AG04449 (cell line): ENCODE measurements around the gene MRPL53.
A peak's percentile ranks its signal among the peaks of the same experiment; 100 is the strongest.

ENCODE experiments used
- CTCF ChIA-PET: fragments of 350-600 bp; formaldehyde crosslinking; extraction: SDS; loops from one replicate; lab custom pipeline; 2021; ENCODE audit warnings: antibody characterized with exemption; lab: Yijun Ruan, JAX
- POLR2A ChIA-PET: fragments of 400-600, 350-600 bp; formaldehyde crosslinking; extraction: SDS; loops from one replicate; lab custom pipeline; 2020; ENCODE audit warnings: antibody characterized with exemption, inconsistent platforms; lab: Yijun Ruan, JAX
- DNase-seq: peaks from one replicate; pipeline ENCODE4 v3.0.0-alpha.2; 2010; ENCODE audit warnings: low read depth, low spot score
- H3K4me3 ChIP-seq: 2 replicates; pipeline ENCODE4 v1.5.1; 2011; ENCODE audit warnings: low read depth, mild to moderate bottlenecking, control low read depth, low read length
- TF ChIP-seq, protein P1 (sequence below): IDR thresholded peaks from one replicate; pipeline ENCODE4 v1.5.1; 2011; ENCODE audit warnings: mild to moderate bottlenecking, moderate library complexity, low read length, control low read depth, inconsistent platforms; ENCODE audit not compliant: insufficient read depth; ENCODE audit errors: missing control alignments

MRPL53 gene

DNA sequence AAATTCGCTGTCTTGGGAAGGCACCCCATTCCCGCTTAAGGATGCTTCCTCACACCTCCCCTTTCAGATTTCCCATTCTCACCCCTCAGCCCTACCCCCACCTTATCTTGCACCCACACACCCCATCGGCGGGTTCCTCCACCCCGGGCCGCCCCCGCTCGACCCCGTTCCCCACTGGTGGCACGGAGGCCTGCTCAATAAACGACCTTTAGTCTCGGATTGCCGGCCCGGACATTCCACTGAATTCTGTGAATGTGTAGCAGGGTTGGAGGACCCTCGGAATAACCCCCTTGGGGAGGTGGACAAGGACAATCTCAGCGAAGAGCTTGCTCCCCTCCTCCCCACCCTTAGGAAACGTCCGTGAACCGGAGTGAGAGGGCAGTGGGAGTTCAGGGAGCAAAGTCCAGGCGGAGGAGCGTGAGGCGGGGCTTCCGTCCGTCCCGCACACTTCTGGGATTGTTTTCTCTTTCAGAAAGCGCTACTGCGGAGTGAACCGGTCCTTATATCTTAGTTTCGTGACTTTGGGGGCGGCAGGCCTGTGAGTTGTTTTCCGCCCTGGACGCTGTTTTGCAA, 29.8 kb upstream of the MRPL53 start:
- ChIA-PET CTCF (interaction anchor here (1.2 to 13.6 kb wide), 4 partner anchors 9 to 85 kb away, joined by 3 to 202 read pairs (median 22); partner anchors contain the start of genes CCDC142 and TTC31), POLR2A (no interaction called here)
- no peak for DNase-seq
- peak overlapping the region; percentile 64 for H3K4me3 ChIP-seq
- TF ChIP-seq, protein P1, sequence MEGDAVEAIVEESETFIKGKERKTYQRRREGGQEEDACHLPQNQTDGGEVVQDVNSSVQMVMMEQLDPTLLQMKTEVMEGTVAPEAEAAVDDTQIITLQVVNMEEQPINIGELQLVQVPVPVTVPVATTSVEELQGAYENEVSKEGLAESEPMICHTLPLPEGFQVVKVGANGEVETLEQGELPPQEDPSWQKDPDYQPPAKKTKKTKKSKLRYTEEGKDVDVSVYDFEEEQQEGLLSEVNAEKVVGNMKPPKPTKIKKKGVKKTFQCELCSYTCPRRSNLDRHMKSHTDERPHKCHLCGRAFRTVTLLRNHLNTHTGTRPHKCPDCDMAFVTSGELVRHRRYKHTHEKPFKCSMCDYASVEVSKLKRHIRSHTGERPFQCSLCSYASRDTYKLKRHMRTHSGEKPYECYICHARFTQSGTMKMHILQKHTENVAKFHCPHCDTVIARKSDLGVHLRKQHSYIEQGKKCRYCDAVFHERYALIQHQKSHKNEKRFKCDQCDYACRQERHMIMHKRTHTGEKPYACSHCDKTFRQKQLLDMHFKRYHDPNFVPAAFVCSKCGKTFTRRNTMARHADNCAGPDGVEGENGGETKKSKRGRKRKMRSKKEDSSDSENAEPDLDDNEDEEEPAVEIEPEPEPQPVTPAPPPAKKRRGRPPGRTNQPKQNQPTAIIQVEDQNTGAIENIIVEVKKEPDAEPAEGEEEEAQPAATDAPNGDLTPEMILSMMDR, result no peak

DNA sequence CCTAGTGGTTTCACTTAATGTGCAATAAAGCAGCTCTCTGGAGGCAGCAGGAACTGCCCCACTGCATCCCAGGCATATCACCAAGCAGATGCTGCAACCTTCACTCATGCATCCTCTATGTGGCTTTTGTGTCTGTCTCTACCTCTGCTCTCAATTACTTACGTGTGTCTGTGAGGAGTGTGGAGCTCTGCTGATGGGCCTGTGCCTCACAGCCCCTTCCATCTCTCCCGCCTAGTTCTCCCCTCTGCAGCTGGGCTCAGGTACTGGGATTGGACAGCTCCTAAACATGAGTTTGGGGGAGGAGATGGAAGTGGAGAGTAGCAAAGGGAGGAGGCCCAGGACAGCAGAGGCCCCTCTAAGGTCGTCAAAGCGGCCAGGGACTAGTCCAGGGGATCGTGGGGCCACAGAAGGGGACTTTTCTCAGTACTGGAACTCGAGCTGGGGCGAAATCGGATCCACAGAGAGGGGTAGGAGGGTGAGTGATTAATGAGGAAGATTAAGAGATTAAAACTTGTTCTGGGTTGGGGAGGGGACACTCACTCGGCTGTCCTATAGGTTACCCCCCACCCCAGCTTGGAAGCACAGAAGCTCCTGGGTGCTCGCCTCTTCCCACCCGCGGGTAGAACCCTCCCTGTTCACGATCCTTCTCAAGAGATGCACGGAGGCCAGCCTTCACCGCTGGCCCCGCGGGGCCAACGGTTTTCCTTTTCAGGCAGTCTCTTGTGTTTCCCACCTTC, 29.0 kb upstream of the MRPL53 start:
- peak overlapping the region; percentile 29; the same call in 1 of the 2 replicates for H3K4me3 ChIP-seq
- ChIA-PET CTCF (interaction anchor here (0.7 to 13.6 kb wide), 4 partner anchors 8 to 85 kb away, joined by 3 to 202 read pairs (median 16); partner anchors contain the start of genes CCDC142 and TTC31), POLR2A (no interaction called here)
- DNase-seq, result no peak
- TF ChIP-seq, protein P1, result no peak

DNA sequence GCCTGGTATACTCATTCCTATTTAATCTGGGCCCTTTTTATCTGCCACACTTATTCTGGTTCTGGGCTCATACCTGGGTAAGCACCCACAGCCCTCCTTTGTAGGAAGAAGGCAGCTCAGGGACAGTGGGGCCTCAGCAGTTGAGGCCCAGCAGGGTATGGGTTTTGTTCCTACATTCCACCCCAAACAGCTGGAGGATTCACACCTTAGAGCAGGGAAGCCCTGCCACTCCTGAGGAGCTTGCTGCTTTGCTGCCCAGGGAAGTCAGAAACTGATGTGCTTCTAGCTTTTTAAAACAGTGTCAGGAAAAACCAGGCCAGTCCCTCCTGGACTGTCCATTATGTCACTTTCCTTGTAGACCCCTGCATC, 28.1 kb upstream of the MRPL53 start:
- ChIA-PET CTCF (interaction anchor here (1.2 to 13.6 kb wide), 3 partner anchors 10 to 86 kb away, joined by 3 to 202 read pairs (median 29); partner anchors contain the start of genes CCDC142 and TTC31), POLR2A (interaction anchor here (1.1 to 1.3 kb wide), 2 partner anchors 18 to 28 kb away, joined by 3 to 5 read pairs; partner anchors contain the start of genes CCDC142, MRPL53 and TTC31)
- DNase-seq, result no peak
- TF ChIP-seq, protein P1, result no peak
- no peak overlapping the region for H3K4me3 ChIP-seq

DNA sequence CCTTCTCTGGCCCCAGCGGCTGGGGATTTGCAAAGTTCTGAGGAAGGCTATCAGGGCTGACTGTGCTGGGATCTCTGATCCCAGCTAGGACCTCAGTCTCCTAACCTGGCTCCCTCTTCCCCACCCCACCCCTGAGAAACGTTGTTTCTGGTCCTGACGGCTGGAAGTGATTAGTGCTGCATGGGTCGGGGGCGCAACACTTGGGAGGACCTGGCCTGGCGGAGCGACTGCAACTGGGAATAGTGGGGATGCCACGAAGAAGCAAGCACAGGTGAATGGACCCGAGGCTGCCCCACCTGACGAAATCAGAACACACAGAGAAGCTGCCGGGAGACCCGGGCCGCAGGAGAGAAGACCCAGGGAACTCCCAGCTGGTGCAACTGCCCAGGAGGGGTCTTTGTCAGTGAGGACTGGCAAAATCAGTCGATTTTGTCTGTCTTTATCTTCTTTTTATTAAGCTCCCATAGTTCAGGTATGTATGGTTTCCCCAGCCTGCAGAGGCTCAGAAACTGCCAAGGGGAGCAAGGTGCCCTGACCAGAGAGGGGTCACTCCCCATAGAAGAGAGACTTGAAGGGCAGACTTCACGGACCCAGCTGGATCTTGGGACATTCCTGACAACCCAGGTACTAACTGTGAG, 27.6 kb upstream of the MRPL53 start:
- ChIA-PET POLR2A (interaction anchor here (1.1 to 1.3 kb wide), 2 partner anchors 17 to 28 kb away, joined by 3 to 5 read pairs; partner anchors contain the start of genes CCDC142, MRPL53 and TTC31), CTCF (interaction anchor here (1.2 to 13.6 kb wide), 3 partner anchors 10 to 87 kb away, joined by 3 to 202 read pairs (median 29); partner anchors contain the start of genes CCDC142 and TTC31)
- TF ChIP-seq, protein P1, result no peak
- no peak for DNase-seq
- no peak overlapping the region; the same call in 1 of the 2 replicates for H3K4me3 ChIP-seq

DNA sequence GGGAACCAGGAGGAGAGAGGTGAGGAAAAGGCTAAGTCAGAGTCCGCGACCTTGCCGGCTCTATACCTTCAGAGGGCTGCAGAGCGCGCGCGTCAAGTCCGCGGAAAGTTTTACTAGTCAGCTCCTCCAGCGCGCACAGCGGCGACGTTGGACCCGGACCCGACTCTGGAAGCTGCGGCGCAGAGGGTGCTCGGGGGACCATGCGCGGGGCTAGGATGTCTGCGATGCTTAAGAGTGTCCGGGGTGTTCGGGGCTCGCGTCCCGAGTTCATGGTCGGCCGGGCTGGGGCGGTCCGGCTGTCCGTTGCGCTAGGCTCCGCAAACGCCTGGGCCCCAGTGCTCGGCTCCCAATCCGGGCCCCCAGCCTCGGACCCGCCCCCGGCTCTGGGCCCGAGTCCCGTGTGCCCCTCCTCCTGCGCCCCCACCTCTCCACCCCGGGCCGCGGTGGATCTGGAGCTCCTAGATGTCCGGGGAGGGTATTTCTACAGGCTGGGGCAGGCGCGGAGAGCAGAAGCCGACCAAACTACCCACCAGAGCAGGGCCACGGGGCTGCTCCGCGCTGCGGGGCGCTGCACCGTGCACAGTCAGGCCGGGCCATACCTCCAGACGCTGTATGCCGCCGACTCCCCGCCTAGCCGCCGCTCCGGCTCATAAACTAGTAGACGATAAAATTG, 26.9 kb upstream of the MRPL53 start, which contains the start of gene LBX2:
Gene LBX2 (minus strand): TSS at position 337 of the 673 bp plus-strand sequence. CDS start 66 bp downstream, at position 271.
- DNase-seq, result no peak
- CTCF ChIA-PET, result interaction anchor here (1.2 to 13.6 kb wide), 4 partner anchors 9 to 87 kb away, joined by 3 to 202 read pairs (median 16); partner anchors contain the start of genes CCDC142 and TTC31
- H3K4me3 ChIP-seq, result peak within 1 kb of the TSS; percentile 43
- TF ChIP-seq, protein P1, result no peak
- POLR2A ChIA-PET, result interaction anchor here (0.6 to 1.0 kb wide), 2 partner anchors 16 to 79 kb away, joined by 3 to 5 read pairs; partner anchors contain the start of genes CCDC142 and TTC31
